22Rv1 (cell line): ENCODE measurements around the gene POLR3H.

Experiments used
- CTCF ChIP-seq: fragments of 450-650 bp; IDR thresholded peaks from 2 replicates; pipeline ENCODE4 v1.5.1; 2017; ENCODE audit warnings: mild to moderate bottlenecking
- ZFX ChIP-seq: fragments of 450-650 bp; IDR thresholded peaks from 2 replicates; pipeline ENCODE4 v1.6.1; 2017; ENCODE audit warnings: antibody characterized with exemption, borderline replicate concordance

GRCh38 chr22:41565403-41566054, 21.3 kb upstream of the POLR3H start:
- no peak for TF ChIP-seq ZFX
- TF ChIP-seq CTCF, result no peak
